HepG2 (cell line): ENCODE measurements around the gene CTDSP2. TPM values are rescaled to one million over a fixed set of nuclear protein-coding genes. Genes with fewer than 3 reads are reported as not detected.

Experiments used
- CAMTA2 ChIP-seq: sonication (generic); formaldehyde crosslinking; IDR thresholded peaks from 2 replicates; pipeline ENCODE4 v1.4.0; 2020; ENCODE audit warnings: mild to moderate bottlenecking, missing genetic modification reagents, borderline replicate concordance
- ETV5 ChIP-seq: IDR thresholded peaks from 2 replicates; pipeline ENCODE4 v1.6.1; 2018; ENCODE audit warnings: missing biosample characterization, missing genetic modification reagents, inconsistent platforms, borderline replicate concordance
- KMT2B ChIP-seq: IDR thresholded peaks from 2 replicates; pipeline ENCODE4 v1.6.1; 2016; ENCODE audit warnings: missing genetic modification reagents, missing compliant biosample characterization
- RNF2 ChIP-seq: fragments of 450-650 bp; conservative IDR thresholded peaks from 2 replicates; pipeline ENCODE4 v1.6.1; 2016; ENCODE audit warnings: low read depth
- SAP130 ChIP-seq: IDR thresholded peaks from 2 replicates; pipeline ENCODE4 v1.6.1; 2016; ENCODE audit warnings: low read depth
- SIN3A ChIP-seq: IDR thresholded peaks from 2 replicates; pipeline ENCODE4 v1.6.1; 2011; ENCODE audit warnings: low read depth, mild to moderate bottlenecking, control low read depth, low read length, borderline replicate concordance
- SIN3B ChIP-seq: fragments of 150-350 bp; IDR thresholded peaks from 2 replicates; pipeline ENCODE4 v1.6.1; 2014; ENCODE audit warnings: low read length
- SOX5 ChIP-seq: IDR thresholded peaks from 2 replicates; pipeline ENCODE4 v1.6.1; 2016; ENCODE audit warnings: borderline replicate concordance
- SP5 ChIP-seq: IDR thresholded peaks from 2 replicates; pipeline ENCODE4 v1.6.1; 2016; ENCODE audit warnings: low read depth, borderline replicate concordance
- TAF1 ChIP-seq: sonication (generic); formaldehyde crosslinking; IDR thresholded peaks from 2 replicates; pipeline ENCODE4 v1.4.0; 2020; ENCODE audit warnings: missing genetic modification reagents
- TGIF2 ChIP-seq: IDR thresholded peaks from 2 replicates; pipeline ENCODE4 v1.6.1; 2016; ENCODE audit warnings: control low read depth, missing compliant biosample characterization
- YEATS2 ChIP-seq: sonication (generic); formaldehyde crosslinking; IDR thresholded peaks from 2 replicates; pipeline ENCODE4 v1.4.0; 2020; ENCODE audit warnings: missing genetic modification reagents, borderline replicate concordance
- ZNF124 ChIP-seq: sonication (generic); formaldehyde crosslinking; IDR thresholded peaks from 2 replicates; pipeline ENCODE4 v1.4.0; 2020; ENCODE audit warnings: missing genetic modification reagents
- ZNF788 ChIP-seq: sonication (generic); formaldehyde crosslinking; IDR thresholded peaks from 2 replicates; pipeline ENCODE4 v1.5.0; 2020; ENCODE audit warnings: mild to moderate bottlenecking, missing genetic modification reagents, borderline replicate concordance
- ZNF792 ChIP-seq: IDR thresholded peaks from 2 replicates; pipeline ENCODE4 v1.6.1; 2016
- ZSCAN22 ChIP-seq: sonication (generic); formaldehyde crosslinking; IDR thresholded peaks from 2 replicates; pipeline ENCODE4 v1.4.0; 2020; ENCODE audit warnings: mild to moderate bottlenecking, missing genetic modification reagents
- polyA plus RNA-seq, 8 experiments: library from polyadenylated mRNA; depleted of rRNA in 3 of 8; stranded (reverse) in 7 of 8; unstranded in 1 of 8; fragments of >200 nt; fragmentation: Illumina TruSeq in 4 of 8; extraction: Trizol in 4 of 8; gene quantifications; 2 replicates each; pipeline versions ENCODE4 v1.2.1 to v1.2.3, GENCODE V29; 2011 to 2016; ENCODE audit warnings: low read depth in 4 of 8, missing spikeins in 1 of 8, mixed read lengths in 1 of 8; ENCODE audit not compliant: insufficient read depth in 1 of 8
- total RNA-seq, 5 experiments: library from RNA; depleted of rRNA; stranded (reverse); fragments of >200 nt; fragmentation: Illumina TruSeq; extraction: Trizol; gene quantifications; 2 replicates each; pipeline ENCODE4 v1.2.3, GENCODE V29; 2016; ENCODE audit warnings: low read depth in 1 of 5
- TF ChIP-seq, protein P1 (sequence below): sonication (generic); formaldehyde crosslinking; IDR thresholded peaks from 2 replicates; pipeline ENCODE4 v1.5.0; 2020; ENCODE audit warnings: missing genetic modification reagents, mild to moderate bottlenecking, borderline replicate concordance
- TF ChIP-seq, protein P2 (sequence below): sonication (generic); formaldehyde crosslinking; IDR thresholded peaks from 2 replicates; pipeline ENCODE4 v1.4.0; 2020; ENCODE audit warnings: missing genetic modification reagents, mild to moderate bottlenecking, borderline replicate concordance
- TF ChIP-seq, protein P3 (sequence below): IDR thresholded peaks from 2 replicates; pipeline ENCODE4 v1.4.0; 2020; ENCODE audit warnings: mild to moderate bottlenecking, missing genetic modification reagents
- TF ChIP-seq, protein P4 (sequence below), 2 experiments: fragments of 450-650 bp in 1 of 2; sonication (generic) in 1 of 2; formaldehyde crosslinking; IDR thresholded peaks; 2 replicates each; pipeline versions ENCODE4 v1.5.0 to v1.8.0; 2020 to 2022; ENCODE audit warnings: mild to moderate bottlenecking in 1 of 2, missing genetic modification reagents in 1 of 2
- TF ChIP-seq, protein P5 (sequence below): sonication (generic); formaldehyde crosslinking; IDR thresholded peaks from 2 replicates; pipeline ENCODE4 v1.4.0; 2020; ENCODE audit warnings: missing genetic modification reagents

Gene CTDSP2
- total and polyA plus RNA-seq, 2 of the 13 experiments (the other 11 are each of a cell fraction or from before 2014, with no cell fraction given): 38.1 to 82.5 TPM

DNA sequence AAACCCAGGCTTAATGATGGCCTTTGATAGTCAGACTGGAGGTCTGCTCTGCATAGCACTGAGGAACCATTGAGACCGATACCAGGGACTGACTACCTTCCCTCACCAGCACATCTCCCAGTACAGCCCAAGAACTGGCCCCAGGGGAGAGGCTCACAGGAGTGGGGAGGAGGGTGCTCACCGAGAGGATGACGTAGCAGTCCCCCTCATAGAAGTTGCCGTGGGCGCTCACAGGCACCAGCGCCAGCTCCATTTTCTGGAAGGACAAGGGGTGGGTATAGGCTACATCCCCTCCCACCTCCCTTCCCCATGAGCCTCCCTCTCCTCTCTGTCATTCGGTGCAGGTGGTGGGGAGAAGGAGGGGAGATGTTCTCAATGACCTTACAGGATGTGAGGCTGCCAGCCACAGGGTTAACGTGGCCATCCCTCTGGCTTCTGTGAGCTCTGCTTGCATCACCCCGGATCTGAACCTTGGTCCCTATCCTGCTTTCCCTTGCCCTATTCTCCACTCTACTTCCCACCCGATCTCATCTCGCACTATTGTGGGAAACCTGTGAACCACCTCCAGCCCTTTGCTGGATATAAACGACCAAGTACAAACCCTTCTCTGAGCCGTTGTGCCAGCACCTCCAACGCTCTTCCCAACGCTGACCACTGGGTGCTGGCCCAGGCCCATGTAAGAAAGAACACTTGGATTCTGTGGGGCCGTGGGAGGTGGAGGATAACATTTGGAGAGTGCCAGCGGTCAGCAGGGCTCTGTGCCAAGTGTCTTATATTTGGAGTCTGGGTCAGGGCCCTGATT is 32.4 kb downstream of the CTDSP2 start (continued):
- TF ChIP-seq, protein P1, sequence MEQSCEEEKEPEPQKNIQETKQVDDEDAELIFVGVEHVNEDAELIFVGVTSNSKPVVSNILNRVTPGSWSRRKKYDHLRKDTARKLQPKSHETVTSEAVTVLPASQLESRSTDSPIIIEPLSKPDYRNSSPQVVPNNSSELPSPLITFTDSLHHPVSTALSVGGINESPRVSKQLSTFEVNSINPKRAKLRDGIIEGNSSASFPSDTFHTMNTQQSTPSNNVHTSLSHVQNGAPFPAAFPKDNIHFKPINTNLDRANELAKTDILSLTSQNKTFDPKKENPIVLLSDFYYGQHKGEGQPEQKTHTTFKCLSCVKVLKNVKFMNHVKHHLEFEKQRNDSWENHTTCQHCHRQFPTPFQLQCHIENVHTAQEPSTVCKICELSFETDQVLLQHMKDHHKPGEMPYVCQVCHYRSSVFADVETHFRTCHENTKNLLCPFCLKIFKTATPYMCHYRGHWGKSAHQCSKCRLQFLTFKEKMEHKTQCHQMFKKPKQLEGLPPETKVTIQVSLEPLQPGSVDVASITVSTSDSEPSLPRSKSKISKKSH: no peak
- no peak for TF ChIP-seq CAMTA2 (CRISPR knock-in tag)
- TF ChIP-seq ZNF788 (CRISPR knock-in tag): peak; percentile 33; the same call in 1 of the 2 replicates
- peak; percentile 37; the same call in 1 of the 2 replicates for TF ChIP-seq ZNF792 (CRISPR knock-in tag)
- TF ChIP-seq, protein P2, sequence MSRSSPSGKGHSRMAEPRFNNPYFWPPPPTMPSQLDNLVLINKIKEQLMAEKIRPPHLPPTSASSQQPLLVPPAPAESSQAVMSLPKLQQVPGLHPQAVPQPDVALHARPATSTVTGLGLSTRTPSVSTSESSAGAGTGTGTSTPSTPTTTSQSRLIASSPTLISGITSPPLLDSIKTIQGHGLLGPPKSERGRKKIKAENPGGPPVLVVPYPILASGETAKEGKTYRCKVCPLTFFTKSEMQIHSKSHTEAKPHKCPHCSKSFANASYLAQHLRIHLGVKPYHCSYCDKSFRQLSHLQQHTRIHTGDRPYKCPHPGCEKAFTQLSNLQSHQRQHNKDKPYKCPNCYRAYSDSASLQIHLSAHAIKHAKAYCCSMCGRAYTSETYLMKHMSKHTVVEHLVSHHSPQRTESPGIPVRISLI: no peak
- TF ChIP-seq RNF2: no peak
- no peak for TF ChIP-seq SIN3A
- TF ChIP-seq TAF1 (CRISPR knock-in tag): peak; percentile 18; the same call in 1 of the 2 replicates
- TF ChIP-seq, protein P3, sequence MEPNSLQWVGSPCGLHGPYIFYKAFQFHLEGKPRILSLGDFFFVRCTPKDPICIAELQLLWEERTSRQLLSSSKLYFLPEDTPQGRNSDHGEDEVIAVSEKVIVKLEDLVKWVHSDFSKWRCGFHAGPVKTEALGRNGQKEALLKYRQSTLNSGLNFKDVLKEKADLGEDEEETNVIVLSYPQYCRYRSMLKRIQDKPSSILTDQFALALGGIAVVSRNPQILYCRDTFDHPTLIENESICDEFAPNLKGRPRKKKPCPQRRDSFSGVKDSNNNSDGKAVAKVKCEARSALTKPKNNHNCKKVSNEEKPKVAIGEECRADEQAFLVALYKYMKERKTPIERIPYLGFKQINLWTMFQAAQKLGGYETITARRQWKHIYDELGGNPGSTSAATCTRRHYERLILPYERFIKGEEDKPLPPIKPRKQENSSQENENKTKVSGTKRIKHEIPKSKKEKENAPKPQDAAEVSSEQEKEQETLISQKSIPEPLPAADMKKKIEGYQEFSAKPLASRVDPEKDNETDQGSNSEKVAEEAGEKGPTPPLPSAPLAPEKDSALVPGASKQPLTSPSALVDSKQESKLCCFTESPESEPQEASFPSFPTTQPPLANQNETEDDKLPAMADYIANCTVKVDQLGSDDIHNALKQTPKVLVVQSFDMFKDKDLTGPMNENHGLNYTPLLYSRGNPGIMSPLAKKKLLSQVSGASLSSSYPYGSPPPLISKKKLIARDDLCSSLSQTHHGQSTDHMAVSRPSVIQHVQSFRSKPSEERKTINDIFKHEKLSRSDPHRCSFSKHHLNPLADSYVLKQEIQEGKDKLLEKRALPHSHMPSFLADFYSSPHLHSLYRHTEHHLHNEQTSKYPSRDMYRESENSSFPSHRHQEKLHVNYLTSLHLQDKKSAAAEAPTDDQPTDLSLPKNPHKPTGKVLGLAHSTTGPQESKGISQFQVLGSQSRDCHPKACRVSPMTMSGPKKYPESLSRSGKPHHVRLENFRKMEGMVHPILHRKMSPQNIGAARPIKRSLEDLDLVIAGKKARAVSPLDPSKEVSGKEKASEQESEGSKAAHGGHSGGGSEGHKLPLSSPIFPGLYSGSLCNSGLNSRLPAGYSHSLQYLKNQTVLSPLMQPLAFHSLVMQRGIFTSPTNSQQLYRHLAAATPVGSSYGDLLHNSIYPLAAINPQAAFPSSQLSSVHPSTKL (CRISPR knock-in tag): peak; percentile 66
- no peak for TF ChIP-seq SIN3B
- no peak for TF ChIP-seq TGIF2 (CRISPR knock-in tag)
- TF ChIP-seq, protein P4, sequence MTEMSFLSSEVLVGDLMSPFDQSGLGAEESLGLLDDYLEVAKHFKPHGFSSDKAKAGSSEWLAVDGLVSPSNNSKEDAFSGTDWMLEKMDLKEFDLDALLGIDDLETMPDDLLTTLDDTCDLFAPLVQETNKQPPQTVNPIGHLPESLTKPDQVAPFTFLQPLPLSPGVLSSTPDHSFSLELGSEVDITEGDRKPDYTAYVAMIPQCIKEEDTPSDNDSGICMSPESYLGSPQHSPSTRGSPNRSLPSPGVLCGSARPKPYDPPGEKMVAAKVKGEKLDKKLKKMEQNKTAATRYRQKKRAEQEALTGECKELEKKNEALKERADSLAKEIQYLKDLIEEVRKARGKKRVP (CRISPR knock-in tag; IDR thresholded peaks at IDR 0.05): peak in 1 of 2 experiments; percentile 95; a peak in 2 of 4 replicates
- 0 out of 2 replicates have a peak, but pooled peaks have one; percentile 50 for TF ChIP-seq ZNF124
- TF ChIP-seq YEATS2 (CRISPR knock-in tag): peak; percentile 43; the same call in 1 of the 2 replicates
- TF ChIP-seq SP5 (CRISPR knock-in tag): peak; percentile 21; the same call in 1 of the 2 replicates
- 0 out of 2 replicates have a peak, but pooled peaks have one; percentile 37 for TF ChIP-seq KMT2B (CRISPR knock-in tag)
- TF ChIP-seq, protein P5, sequence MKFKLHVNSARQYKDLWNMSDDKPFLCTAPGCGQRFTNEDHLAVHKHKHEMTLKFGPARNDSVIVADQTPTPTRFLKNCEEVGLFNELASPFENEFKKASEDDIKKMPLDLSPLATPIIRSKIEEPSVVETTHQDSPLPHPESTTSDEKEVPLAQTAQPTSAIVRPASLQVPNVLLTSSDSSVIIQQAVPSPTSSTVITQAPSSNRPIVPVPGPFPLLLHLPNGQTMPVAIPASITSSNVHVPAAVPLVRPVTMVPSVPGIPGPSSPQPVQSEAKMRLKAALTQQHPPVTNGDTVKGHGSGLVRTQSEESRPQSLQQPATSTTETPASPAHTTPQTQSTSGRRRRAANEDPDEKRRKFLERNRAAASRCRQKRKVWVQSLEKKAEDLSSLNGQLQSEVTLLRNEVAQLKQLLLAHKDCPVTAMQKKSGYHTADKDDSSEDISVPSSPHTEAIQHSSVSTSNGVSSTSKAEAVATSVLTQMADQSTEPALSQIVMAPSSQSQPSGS (CRISPR knock-in tag): peak; percentile 43; the same call in 1 of the 2 replicates
- peak; percentile 93 for TF ChIP-seq ETV5
- TF ChIP-seq SAP130 (CRISPR knock-in tag): peak; percentile 62
- peak; percentile 69 for TF ChIP-seq SOX5
- no peak for TF ChIP-seq ZSCAN22 (CRISPR knock-in tag)
